Inferior parietal cortex (tissue), 1 donor: ENCODE results near the gene CD109.

Experiments
- DNase-seq: peaks from one replicate; pipeline ENCODE4 v3.0.0-alpha.2; 2016; ENCODE audit errors: extremely low spot score

CD109 gene

GRCh38 chr6:73858376-73858775, 162.4 kb downstream of the CD109 start:
- DNase-seq, result no peak

- no peak for DNase-seq
These were observed 164.3 kb downstream of the CD109 start for GRCh38 chr6:73860303-73860702.

GRCh38 chr6:73866305-73866704, 170.3 kb downstream of the CD109 start:
- DNase-seq, result no peak

GRCh38 chr6:73867411-73867810, 171.4 kb downstream of the CD109 start:
- no peak for DNase-seq

- DNase-seq, result no peak
These were observed 174.9 kb downstream of the CD109 start for GRCh38 chr6:73870907-73871306.

GRCh38 chr6:73873081-73873480, 177.1 kb downstream of the CD109 start:
- DNase-seq, result no peak
